ENCODE results near the gene MTX3.

The MTX3 gene

DNA sequence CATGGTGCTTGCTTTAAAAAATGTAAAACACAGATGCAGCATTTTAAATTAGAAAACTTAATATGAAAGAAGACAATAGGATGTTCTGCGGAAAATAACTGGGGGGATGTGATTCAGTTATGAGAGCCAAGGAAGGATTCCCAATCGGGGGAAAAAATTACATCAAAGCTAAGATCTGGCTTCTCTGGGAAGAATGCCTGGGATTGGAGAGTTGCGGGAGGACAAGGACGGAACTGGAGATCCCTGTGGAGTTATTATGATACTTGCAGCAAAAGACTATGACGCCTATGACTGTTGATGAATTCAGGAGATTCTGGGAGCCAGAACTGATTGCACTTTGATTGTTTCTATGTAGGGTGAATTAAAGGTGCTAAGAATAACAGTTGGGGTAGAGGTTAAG, 24.6 kb downstream of the MTX3 start:
- no peak overlapping the region for H3K27ac ChIP-seq
- TF ChIP-seq, protein P1, sequence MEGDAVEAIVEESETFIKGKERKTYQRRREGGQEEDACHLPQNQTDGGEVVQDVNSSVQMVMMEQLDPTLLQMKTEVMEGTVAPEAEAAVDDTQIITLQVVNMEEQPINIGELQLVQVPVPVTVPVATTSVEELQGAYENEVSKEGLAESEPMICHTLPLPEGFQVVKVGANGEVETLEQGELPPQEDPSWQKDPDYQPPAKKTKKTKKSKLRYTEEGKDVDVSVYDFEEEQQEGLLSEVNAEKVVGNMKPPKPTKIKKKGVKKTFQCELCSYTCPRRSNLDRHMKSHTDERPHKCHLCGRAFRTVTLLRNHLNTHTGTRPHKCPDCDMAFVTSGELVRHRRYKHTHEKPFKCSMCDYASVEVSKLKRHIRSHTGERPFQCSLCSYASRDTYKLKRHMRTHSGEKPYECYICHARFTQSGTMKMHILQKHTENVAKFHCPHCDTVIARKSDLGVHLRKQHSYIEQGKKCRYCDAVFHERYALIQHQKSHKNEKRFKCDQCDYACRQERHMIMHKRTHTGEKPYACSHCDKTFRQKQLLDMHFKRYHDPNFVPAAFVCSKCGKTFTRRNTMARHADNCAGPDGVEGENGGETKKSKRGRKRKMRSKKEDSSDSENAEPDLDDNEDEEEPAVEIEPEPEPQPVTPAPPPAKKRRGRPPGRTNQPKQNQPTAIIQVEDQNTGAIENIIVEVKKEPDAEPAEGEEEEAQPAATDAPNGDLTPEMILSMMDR (IDR thresholded peaks at IDR 0.05): no peak
- TF ChIP-seq ZFX (IDR thresholded peaks at IDR 0.05; ENCODE audit: borderline replicate concordance): no peak

DNA sequence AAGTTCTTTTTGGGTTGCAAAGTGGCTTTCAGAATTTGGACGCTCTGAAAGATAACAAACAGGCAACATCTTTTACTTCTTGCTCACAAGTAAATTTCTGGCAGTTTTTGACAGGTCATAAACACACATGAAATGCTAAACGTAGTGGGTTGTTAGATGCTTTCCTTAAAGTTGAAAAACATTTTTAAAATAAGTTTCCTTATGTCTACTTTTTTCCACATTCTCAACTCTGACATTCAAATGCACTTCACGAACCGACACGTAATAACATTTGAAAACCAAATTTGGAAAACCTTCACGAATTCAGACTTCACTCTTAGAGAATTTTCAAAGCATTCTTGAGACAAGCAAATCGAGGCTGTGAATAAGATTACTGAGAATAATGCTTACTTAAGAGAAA, 26.9 kb downstream of the MTX3 start:
- TF ChIP-seq ZFX (IDR thresholded peaks at IDR 0.05; ENCODE audit: borderline replicate concordance): no peak
- TF ChIP-seq, protein P1 (IDR thresholded peaks at IDR 0.05): no peak
- no peak overlapping the region for H3K27ac ChIP-seq

DNA sequence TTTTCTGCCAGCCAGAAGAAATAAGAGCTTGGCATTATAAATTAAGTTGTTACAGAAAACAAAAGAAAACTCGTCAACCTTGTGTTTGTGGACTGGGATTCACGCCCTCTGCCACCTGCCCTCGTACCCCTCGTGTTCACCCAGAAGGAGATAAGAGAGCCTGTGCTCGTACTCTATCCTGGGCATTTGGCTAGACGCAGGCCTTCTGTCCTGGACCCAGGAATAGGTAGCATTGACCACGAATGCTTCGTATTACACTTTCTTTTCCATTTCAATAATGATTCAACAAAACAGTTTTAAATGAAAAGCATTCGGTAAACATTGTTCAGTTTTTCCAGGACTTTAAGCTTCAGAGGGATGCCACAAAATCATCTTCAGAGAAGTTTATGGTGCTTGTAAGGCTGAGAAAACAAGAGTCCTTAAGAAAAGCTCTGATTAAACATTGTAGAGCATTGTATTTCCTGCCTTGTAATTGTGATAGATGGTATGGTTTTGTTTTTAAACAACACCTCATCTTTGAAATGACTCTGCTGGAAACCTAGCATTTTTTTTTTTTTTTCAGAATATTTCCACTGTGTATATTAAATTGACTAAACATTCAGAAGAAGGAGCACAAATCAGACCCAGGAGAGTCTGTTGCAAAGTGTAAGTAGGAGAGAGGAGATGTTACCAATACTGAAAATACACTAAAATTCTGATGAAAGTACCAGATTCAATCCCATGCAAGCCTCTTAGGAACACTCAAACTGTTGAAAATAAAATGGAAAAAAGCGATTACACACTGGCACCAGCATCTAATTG, 27.6 kb downstream of the MTX3 start:
- TF ChIP-seq ZFX (IDR thresholded peaks at IDR 0.05; ENCODE audit: borderline replicate concordance): no peak
- TF ChIP-seq, protein P1 (IDR thresholded peaks at IDR 0.05): no peak
- no peak overlapping the region for H3K27ac ChIP-seq

DNA sequence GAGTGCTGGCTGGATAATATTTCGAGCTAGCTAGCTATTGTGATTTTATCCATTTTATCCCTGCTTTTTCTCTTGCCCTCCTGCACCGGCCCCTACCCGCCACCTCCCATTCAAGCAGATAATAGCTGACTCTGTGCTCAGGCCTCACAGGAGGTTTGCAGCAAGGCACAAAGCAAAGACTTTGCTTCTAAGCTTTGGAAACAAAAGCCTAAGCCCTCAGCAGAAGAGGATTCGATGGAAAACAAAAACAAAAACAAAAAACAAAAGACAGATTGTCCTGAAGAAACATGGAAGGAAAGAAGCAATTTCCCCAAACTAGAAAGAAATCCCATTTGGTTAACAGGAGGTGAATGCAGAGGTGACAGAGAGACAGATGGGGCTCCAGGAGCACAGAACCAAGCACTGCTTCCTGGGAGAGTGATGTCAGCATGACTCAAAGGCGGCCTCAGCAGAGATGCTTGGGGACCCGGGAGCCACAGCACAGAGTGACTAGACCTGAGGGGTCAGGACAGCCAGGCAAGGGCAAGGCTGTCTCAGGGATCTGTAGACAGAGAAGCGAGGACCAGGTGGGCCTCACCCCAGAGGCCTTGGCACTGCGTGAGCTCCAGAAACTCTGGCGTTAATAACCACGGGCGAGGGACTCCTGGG, 28.4 kb downstream of the MTX3 start:
- no peak for TF ChIP-seq ZFX (IDR thresholded peaks at IDR 0.05; ENCODE audit: borderline replicate concordance)
- TF ChIP-seq, protein P1 (IDR thresholded peaks at IDR 0.05): no peak
- no peak overlapping the region for H3K27ac ChIP-seq

DNA sequence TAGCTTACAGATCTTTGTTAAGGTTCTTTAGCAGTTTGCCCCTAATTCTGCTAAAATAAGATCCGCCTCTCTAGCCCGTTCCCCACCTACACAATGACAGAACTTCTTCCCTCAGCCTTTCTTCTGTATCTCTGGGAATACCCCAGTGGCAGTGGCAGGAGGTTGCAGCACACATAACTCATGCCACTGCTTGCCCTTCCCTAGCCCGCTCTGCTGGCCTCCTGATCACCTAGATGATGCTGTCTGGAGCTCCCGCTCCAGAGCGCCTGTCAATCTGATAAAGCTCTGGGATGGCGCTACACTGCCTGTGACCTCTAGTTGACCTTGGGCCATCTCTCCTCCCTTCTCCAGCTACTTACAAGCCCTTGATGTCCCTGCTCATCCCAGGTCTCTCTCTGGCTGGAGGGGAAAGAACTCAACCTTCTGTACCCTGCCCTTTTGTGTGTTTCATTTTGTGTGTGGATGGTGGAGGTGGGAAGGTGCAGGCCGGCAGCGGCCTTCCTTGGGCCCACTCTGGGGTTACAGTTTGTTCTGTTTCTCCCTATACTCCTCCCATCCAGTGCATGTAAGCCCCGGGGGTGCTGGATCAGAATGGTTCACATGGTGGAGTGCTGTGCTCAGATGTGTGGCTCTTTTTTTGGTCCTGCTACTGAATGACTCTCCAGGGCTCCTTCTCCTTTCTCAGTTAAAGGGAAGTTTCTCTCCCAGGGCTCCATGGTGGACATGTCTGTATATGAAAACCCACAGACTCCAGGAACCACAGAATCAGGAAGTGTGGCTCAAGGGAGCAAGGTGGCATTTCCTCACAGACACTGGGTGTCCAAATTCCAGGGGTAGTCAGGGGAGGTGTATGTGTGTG, 29.1 kb downstream of the MTX3 start:
- H3K27ac ChIP-seq: no peak overlapping the region
- no peak for TF ChIP-seq ZFX (IDR thresholded peaks at IDR 0.05; ENCODE audit: borderline replicate concordance)
- TF ChIP-seq, protein P1 (IDR thresholded peaks at IDR 0.05): no peak

DNA sequence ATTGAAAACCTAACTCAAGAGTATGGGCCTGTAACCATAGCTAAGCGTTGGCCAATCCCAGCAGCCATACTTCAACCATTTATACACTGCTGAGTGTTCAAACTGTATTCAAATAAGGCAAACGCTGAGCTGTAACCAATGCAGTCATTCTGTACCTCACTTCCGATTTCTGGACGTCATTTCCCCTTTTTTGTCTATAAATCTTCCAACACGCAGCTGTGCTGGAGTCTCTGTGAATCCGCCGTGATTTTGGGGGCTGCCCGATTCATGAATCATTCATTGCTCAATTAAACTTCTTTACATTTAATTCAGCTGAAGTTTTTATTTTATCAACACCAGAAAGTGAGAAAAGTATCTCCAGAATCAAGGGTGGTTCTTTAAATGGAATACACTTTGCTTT, 31.7 kb downstream of the MTX3 start:
- TF ChIP-seq ZFX (IDR thresholded peaks at IDR 0.05; ENCODE audit: borderline replicate concordance): no peak
- TF ChIP-seq, protein P1 (IDR thresholded peaks at IDR 0.05): no peak
- H3K27ac ChIP-seq: no peak overlapping the region
